GM19238 (cell line): Measurements from ENCODE around the gene ASH1L.
"Not testable (repeated sequence)": the region's sequence is repeated elsewhere in the genome, so short reads cannot be mapped to it uniquely, and the experiment has no call there.

Experiments
- DNase-seq: peaks from one replicate; pipeline ENCODE4 v3.0.0; 2011; ENCODE audit warnings: low spot score; ENCODE audit not compliant: insufficient read length

Gene ASH1L

DNA sequence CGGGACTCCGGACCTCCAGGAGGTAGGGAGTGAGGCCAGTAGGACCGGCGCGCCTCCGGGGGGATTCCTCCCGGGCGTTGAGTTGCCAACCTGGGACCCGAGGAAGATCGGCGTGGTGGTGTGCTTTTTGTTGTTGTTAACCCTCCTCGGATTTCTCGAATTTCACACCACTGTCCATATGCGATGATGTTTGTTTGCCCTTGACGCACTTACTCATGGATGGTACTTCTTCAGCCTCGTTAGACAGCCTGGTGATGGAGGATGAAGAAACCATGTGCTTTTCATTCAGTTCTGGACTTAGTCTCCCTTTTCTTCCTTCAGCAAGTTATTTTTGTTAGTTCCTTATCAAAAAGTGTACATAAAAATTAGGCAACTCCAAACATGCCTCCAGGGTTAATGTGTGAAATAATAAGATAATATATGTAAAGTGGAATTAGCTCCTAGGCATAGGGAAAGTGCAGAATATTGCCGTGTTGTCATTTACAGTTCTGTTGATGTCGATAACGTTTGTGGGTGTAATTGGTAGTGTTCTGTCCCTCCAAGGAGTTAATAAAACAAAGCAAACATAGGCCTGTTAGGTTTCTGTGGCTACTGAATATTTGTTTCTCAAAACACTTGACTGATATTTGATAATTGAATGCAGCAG, 897 bp upstream of the ASH1L start:
- not testable (repeated sequence) for DNase-seq

GRCh38 chr1:155561779-155562580, 623 bp downstream of the ASH1L start:
- DNase-seq: peak; percentile 23

- no peak for DNase-seq
Measured at GRCh38 chr1:155555915-155556314, 6.7 kb downstream of the ASH1L start.

DNA sequence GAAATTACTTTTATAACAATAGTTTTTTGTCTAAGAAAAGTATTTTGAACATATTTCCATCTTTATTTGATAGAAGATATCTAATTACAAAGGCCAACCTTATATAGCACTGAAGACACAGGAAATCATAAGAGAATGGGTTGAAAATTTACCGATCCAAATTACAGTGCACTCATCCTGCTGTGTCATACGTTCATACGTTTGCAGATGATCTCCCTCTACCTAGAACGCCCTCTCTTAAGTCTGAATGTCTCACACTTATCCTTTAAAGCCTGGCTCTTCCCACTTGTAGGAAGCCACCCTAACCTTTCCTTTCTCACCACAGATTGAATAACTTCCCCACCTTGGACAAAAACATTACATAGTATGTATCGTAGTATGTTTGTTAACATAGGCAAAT, 9.3 kb downstream of the ASH1L start:
- no peak for DNase-seq

GRCh38 chr1:155548706-155549105, 13.9 kb downstream of the ASH1L start:
- no peak for DNase-seq

- DNase-seq: no peak
Measured at GRCh38 chr1:155540000-155540874, 22.4 kb downstream of the ASH1L start.

GRCh38 chr1:155537193-155537592, 25.4 kb downstream of the ASH1L start:
- no peak for DNase-seq

- DNase-seq: no peak
Measured at GRCh38 chr1:155531624-155532023, 31.0 kb downstream of the ASH1L start.

- no peak for DNase-seq
Measured at GRCh38 chr1:155529929-155530328, 32.7 kb downstream of the ASH1L start.

- no peak for DNase-seq
Measured at GRCh38 chr1:155529109-155529508, 33.5 kb downstream of the ASH1L start.

- no peak for DNase-seq
Measured at GRCh38 chr1:155527677-155528076, 34.9 kb downstream of the ASH1L start.

GRCh38 chr1:155526356-155526755, 36.2 kb downstream of the ASH1L start:
- no peak for DNase-seq

DNA sequence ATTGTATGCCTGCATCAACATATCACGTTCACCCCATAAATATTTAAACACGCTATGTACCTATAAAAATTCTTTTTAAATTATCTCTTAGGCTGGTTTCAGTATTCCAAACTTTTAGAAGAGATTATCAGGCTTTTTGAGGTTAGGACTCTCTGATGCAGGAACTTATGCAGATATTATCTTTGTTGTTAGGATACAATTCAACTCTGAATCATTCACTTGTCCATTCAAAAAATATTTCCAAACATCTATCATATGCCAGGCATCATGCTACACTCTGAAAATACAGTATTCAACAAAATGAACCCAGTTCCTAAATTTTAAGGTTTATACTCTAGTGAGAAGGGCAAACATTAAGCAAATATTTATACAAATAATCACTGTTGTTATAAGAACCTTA, 40.5 kb downstream of the ASH1L start:
- DNase-seq: no peak

- DNase-seq: no peak
Measured at GRCh38 chr1:155518484-155518883, 44.1 kb downstream of the ASH1L start.

GRCh38 chr1:155514582-155515187, 47.9 kb downstream of the ASH1L start:
- DNase-seq: no peak

DNA sequence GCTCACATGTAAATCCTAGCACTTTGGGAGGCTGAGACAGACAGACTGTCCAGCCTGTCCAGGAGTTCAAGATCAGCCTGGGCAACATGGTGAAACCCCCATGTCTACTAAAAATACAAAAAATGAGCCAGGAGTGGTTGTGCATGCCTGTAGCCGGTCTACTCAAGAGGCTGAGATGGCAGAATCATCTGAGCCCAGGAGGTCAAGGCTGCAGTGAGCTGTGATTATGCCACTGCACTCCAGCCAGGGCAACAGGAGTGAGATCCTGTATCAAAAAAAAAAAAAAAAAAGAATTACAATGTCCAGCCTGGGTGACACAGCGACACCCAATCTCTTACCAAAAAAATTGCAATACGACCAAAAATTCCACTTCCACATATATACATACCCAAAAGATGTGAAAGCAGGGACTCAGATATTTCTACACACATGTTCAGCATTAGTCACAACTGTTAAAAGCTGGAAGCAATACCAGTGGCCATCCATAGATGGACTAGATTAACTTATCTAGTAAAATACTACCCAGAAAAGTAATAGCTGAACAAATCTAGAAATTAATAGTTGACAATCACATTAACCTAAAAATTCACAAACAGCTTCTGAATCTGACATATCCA, 49.2 kb downstream of the ASH1L start:
- DNase-seq: no peak

DNA sequence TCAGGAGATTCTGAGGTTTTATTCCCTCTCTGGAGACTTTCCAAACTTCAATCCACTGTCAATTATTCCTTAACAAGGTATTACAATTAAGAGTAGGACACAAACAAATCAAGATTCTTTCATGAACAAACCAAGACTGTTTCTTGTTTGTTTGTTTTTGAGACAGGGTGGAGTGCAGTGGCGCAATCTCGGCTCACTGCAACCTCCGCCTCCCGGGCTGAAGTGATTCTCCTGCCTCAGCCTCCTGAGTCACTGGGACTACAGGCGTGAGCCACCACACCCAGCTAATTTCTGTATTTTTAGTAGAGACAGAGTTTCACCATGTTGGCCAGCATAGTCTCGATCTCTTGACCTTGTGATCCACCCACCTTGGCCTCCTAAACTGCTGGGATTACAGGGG, 51.2 kb downstream of the ASH1L start:
- not testable (repeated sequence) for DNase-seq

DNA sequence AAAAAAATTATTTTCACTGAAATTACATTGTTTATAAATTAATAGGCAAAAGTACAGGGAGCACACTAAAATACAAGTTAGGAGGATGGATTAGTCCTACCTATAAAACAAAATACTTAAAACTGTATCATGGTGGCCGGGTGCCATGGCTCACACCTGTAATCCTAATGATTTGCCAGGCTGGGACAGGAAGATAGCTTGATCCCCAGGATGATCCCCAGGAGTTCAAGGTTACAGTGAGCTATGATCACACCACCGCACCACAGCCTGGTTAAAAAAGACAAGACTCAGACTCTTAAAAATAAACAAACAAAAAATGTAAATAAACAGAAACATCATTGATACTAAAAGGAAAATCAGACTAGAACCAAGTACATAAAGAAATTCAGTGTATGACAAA, 53.5 kb downstream of the ASH1L start:
- no peak for DNase-seq

- DNase-seq: no peak
Measured at GRCh38 chr1:155507945-155508344, 54.7 kb downstream of the ASH1L start.

DNA sequence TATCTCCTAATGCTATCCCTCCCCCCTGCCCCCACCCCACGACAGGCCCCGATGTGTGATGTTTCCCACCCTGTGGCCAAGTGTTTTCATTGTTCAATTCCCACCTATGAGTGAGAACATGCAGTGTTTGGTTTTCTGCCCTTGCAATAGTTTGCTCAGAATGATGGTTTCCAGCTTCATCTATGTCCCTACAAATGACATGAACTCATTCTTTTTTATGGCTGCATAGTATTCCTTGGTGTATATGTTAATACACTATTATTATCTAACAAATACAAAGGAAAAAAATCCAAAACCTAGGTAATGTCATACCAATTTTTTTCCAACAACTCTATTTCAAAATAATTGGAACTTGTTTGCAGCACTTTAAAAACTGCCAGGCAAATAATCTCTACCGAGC, 56.6 kb downstream of the ASH1L start:
- DNase-seq: not testable (repeated sequence)

DNA sequence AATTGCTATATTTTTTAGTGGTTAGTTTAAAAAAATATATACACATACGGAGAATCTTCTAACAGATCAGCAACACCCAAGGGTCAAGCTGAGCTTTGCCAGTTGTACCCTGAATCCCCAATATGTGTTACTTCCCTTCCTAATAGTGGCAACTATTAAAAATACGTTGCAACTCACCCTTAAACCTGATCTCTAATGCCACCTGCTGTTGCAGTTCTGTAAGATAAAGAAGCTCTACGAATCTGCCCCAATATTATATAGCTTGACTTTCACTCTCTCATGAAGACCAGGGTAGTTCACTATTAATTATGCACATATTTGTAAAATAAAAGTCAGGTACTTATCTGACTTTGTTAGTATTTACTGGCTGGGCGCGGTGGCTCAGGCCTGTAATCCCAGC, 58.4 kb downstream of the ASH1L start:
- no peak for DNase-seq
